Activated T-cell treated with anti-CD3 and anti-CD28 coated beads, Interleukin-2, amount 50 U/mL, for 72 hours (primary cell): Measurements from ENCODE around the gene PDF. TPM values are rescaled to one million over a fixed set of nuclear protein-coding genes. Genes with fewer than 3 reads are reported as not detected.

Experiments
- ATAC-seq, 2 donors: fragments of 150-1000 bp; cut with Tn5 transposase; replicated peaks in 1 of 2; 2 replicates each; pipeline ENCODE4 v1.10.0; 2021; ENCODE audit warnings: moderate library complexity in 2 of 2, mild to moderate bottlenecking in 1 of 2
- DNase-seq, 2 donors: peaks; one replicate each; pipeline ENCODE4 v3.0.0; 2021 to 2022; ENCODE audit warnings: mixed read lengths in 1 of 2
- H3K27ac Mint-ChIP-seq: one replicate; pipeline ENCODE4 v1.8.0; 2022; ENCODE audit warnings: mild to moderate bottlenecking, moderate library complexity, mixed read lengths
- H3K27me3 Mint-ChIP-seq: one replicate; pipeline ENCODE4 v1.8.0; 2022; ENCODE audit warnings: low read depth, mixed read lengths
- H3K36me3 Mint-ChIP-seq, 2 donors: one replicate each; pipeline ENCODE4 v1.8.0; 2022; ENCODE audit warnings: mixed read lengths in 2 of 2, mild to moderate bottlenecking in 1 of 2; ENCODE audit not compliant: insufficient read depth in 2 of 2
- H3K4me1 Mint-ChIP-seq: one replicate; pipeline ENCODE4 v1.8.0; 2022; ENCODE audit warnings: low read depth, mixed read lengths
- H3K4me3 Mint-ChIP-seq, 2 donors: one replicate each; pipeline ENCODE4 v1.8.0; 2022; ENCODE audit warnings: mild to moderate bottlenecking in 2 of 2, mixed read lengths in 2 of 2, moderate library complexity in 2 of 2
- H3K9me3 Mint-ChIP-seq, 2 donors: one replicate each; pipeline ENCODE4 v1.8.0; 2022; ENCODE audit warnings: mixed read lengths in 2 of 2
- total RNA-seq, 2 donors: library from RNA; stranded (reverse); gene quantifications; one replicate each; pipeline ENCODE4 v1.2.3, GENCODE V29; 2022

Gene PDF
- total RNA-seq, 2 donors from 2014 or later: 9.9 to 10.1 TPM

GRCh38 chr16:69319826-69320739 is 10.3 kb downstream of the PDF start:
- peaks cover 23% of the 10 kb centered on the region for H3K4me1 Mint-ChIP-seq
- DNase-seq (no peak), ATAC-seq (no peak)
- H3K4me3 Mint-ChIP-seq: no peak overlapping the region
- H3K27ac Mint-ChIP-seq: no peak overlapping the region
- peaks cover 5 to 16% of the 10 kb centered on the region in 2 donors for H3K36me3 Mint-ChIP-seq
- no peaks in the 10 kb centered on the region for H3K27me3 Mint-ChIP-seq
- H3K9me3 Mint-ChIP-seq: no peaks in the 10 kb centered on the region

GRCh38 chr16:69319381-69319780 is 11.0 kb downstream of the PDF start:
- H3K9me3 Mint-ChIP-seq: no peaks in the 10 kb centered on the region
- H3K4me3 Mint-ChIP-seq: no peak overlapping the region
- H3K36me3 Mint-ChIP-seq: peaks cover 5 to 16% of the 10 kb centered on the region in 2 donors
- no peak for ATAC-seq
- no peaks in the 10 kb centered on the region for H3K27me3 Mint-ChIP-seq
- no peak for DNase-seq
- no peak overlapping the region for H3K27ac Mint-ChIP-seq
- peaks cover 21% of the 10 kb centered on the region for H3K4me1 Mint-ChIP-seq

DNA sequence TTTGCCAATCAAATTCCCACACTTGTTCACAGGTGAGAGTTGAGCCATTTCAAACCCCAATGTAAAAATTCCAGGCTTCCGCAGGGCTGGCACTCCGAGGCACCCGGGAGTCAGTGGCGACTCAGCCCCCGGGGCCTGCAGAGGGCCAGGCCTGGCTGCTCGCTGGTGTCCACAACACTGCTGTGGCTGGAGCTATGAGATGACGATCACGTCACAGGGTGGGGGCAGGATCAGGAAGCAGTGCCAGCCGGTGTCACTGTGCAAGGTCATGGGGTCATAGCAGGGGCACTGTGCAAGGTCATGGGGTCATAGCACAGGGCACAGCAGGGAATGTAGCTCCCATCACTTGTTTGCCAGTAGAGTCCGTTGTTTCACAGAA is 11.5 kb downstream of the PDF start:
- Mint-ChIP-seq H3K9me3 (no peaks in the 10 kb centered on the region), H3K4me1 (peaks cover 18% of the 10 kb centered on the region), H3K27ac (no peak overlapping the region), H3K4me3 (no peak overlapping the region), H3K36me3 (peaks cover 5 to 20% of the 10 kb centered on the region in 2 donors), H3K27me3 (no peaks in the 10 kb centered on the region)
- DNase-seq (no peak), ATAC-seq (no peak)

DNA sequence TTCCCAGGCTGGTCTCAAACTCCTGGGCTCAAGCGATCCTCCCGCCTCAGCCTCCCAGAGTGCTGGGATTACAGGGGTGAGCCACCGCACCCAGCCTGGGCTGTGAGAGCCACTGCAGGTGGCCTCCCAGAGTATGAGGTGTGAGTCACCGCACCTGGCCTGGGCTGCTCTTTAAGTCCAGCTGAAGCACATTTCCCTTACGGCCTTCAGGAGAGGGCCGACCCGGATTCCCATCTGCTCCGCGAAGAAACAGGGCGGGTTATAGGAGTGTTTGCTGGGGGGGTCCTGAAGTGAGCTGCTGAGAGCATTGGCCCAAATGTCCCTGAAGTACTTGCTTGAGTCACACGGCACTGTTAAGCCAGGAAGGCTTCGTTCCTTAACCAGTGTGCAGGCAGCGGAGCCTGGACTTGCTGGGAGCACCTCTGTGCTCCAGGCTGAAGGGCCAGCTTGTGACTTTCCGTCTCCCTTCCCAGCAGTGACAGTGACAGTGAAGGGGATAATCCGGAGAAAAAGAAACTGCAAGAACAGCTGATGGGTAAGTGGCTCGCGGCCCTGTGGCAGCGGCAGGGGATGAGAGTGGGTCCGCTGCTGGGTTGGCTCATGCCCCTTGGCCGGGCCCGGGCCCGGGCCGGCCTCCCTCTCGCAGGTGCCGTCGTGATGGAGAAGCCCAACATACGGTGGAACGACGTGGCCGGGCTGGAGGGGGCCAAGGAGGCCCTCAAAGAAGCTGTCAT is 12.0 kb downstream of the PDF start:
- ATAC-seq: no peak
- no peak overlapping the region for H3K27ac Mint-ChIP-seq
- H3K9me3 Mint-ChIP-seq: no peaks in the 10 kb centered on the region
- H3K27me3 Mint-ChIP-seq: no peaks in the 10 kb centered on the region
- DNase-seq: no peak
- H3K36me3 Mint-ChIP-seq: peaks cover 7 to 23% of the 10 kb centered on the region in 2 donors
- peaks cover 23% of the 10 kb centered on the region for H3K4me1 Mint-ChIP-seq
- no peak overlapping the region for H3K4me3 Mint-ChIP-seq

DNA sequence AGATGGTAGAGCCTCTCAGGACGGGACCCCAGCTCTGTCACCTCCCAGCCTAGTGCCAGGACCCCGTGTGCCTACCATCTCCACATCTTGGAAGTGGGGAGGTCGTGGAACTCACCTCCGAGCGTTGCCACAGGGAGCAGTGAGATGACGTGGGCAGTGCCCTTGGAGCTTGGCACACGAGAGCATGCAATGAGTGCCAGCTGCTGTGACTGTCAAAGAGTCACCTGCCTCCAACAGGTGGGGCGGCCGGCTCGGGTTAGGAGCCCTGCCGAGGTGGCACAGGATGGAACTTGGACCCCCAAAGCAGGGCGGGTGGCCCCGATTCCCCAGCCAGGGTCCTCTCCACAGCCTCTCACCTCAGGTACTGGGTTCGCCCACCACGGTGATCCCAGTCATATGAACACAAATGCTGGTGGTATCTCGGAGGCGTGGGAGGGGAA is 13.8 kb downstream of the PDF start:
- Mint-ChIP-seq H3K9me3 (no peaks in the 10 kb centered on the region), H3K27ac (no peak overlapping the region), H3K4me3 (no peak overlapping the region), H3K36me3 (peaks cover 6 to 24% of the 10 kb centered on the region in 2 donors), H3K27me3 (no peaks in the 10 kb centered on the region), H3K4me1 (peaks cover 25% of the 10 kb centered on the region)
- DNase-seq: no peak
- ATAC-seq: no peak

DNA sequence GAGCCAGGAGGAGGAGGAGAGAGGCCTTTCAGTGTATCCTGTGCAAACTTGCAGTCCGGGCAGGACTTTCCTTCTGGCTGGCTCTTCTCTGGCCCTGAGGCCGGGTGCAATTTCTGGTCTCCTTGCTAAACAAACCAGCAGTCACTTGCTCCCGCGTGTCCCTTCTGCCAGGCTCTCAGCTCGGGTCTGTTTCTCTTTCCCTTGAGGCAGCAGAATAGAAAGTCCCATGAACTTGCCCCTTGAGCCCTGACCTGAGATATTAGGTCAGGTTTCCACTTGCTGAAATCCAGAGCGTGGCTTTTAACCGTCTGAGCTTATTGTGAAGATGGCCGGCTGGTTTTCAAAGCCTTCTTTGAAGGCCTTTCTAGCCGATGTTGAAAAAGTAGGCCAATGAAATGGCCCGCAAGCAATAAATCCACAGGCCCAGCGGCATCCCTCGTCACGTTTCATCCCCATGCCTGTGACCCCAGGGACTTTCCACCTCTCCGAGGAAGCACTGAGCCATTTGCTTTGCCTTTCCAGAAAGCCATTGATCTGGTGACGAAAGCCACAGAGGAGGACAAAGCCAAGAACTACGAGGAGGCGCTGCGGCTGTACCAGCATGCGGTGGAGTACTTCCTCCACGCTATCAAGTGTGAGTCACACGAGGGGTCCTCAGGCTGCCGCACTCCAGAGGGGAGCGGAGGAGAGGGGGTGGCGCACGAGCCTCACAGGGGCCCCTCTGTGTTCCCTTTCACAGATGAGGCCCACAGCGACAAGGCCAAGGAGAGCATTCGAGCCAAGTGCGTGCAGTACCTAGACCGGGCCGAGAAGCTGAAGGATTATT is 14.7 kb downstream of the PDF start:
- Mint-ChIP-seq H3K27ac (no peak overlapping the region), H3K27me3 (no peaks in the 10 kb centered on the region), H3K36me3 (peaks cover 5 to 20% of the 10 kb centered on the region in 2 donors), H3K4me1 (peaks cover 24% of the 10 kb centered on the region), H3K9me3 (no peaks in the 10 kb centered on the region), H3K4me3 (no peak overlapping the region)
- DNase-seq: no peak
- ATAC-seq: no peak

DNA sequence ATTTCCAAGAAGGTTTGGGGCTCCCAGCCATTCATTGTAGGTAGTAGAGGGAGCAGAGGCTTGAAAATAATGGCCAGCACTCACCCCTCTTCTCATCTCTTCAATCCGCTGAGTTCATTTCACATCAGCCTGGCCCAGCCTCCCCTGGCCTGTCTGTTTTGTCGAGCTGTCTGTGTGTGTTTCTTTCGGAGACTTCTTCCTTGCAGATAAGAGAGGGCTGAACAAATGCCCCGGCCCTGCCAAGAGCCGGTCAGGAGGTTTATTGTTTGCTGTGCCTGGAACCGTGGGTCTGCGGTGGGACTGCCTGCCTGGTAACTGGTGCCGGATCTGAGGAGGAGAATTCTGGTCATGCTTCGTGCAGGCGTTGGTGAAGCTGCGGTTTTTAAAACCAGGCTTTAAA is 15.9 kb downstream of the PDF start:
- H3K9me3 Mint-ChIP-seq: no peaks in the 10 kb centered on the region
- H3K36me3 Mint-ChIP-seq: peaks cover 3 to 19% of the 10 kb centered on the region in 2 donors

GRCh38 chr16:69313469-69313868 is 16.9 kb downstream of the PDF start:
- no peaks in the 10 kb centered on the region for H3K9me3 Mint-ChIP-seq
- H3K36me3 Mint-ChIP-seq: peaks cover 2 to 16% of the 10 kb centered on the region in 2 donors
- no peak for ATAC-seq
- H3K27ac Mint-ChIP-seq: peak overlapping the region; percentile 79
- no peaks in the 10 kb centered on the region for H3K27me3 Mint-ChIP-seq
- peak overlapping the region; percentile 71 to 74 for H3K4me3 Mint-ChIP-seq
- no peak for DNase-seq
- peaks cover 29% of the 10 kb centered on the region for H3K4me1 Mint-ChIP-seq

More for the DNA sequence above, 15.9 kb downstream of the PDF start:
- ATAC-seq (no peak), DNase-seq (no peak)
- Mint-ChIP-seq H3K4me1 (peaks cover 29% of the 10 kb centered on the region), H3K27me3 (no peaks in the 10 kb centered on the region), H3K4me3 (no peak overlapping the region), H3K27ac (no peak overlapping the region)

GRCh38 chr16:69311533-69312387 is 18.6 kb downstream of the PDF start:
- peak; percentile 61 to 69 for ATAC-seq
- peaks cover 29% of the 10 kb centered on the region for H3K4me1 Mint-ChIP-seq

DNA sequence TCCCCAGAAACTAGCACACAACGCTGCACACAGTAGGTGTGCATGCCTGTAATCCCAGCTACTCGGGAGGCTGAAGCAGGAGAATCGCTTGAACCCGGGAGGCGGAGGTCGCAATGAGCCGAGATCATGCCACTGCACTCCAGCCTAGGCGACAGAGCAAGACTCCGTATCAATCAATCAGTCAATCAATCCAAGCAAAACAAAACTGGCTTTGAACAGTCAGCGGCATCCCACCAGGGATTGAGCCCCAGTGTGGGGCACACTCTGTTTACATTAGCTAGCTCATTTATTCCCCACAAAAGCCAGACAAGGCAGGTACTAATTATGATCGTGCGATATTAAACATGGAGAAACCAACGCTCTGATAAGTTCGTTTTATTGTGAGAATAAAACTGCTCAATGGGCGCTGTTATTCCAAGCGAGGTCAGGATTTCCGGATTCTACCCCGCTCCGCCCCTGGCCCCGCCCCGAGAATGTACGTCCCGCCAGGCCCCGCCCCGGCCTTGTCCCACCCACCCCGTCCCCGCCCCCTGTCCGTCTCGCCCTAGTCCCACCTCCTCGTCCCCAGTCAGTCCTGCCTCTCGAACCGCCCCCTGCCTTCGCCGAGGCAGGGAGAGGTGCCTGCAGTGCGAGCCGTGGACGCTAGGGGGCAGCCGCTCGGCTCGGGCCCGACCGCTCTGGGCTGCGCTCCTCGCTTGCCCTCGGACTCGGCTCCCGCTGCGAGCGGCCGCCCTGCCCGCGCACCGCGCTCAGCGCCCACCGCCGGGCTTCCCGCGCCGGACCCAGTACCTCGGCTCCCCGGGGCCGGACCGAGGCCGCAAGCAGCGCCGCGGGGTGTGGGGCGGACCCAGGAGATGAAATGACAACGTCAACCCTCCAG is 19.5 kb downstream of the PDF start, which contains the start of gene VPS4A:
TSS of gene VPS4A (plus strand) at position 698 of the 880 bp plus-strand sequence. CDS start at position 860, 162 bp downstream.
- H3K4me1 Mint-ChIP-seq: peaks cover 29% of the 10 kb centered on the region
- no peaks in the 10 kb centered on the region for H3K27me3 Mint-ChIP-seq
- peak within 1 kb of the TSS; percentile 77 for H3K27ac Mint-ChIP-seq

More at GRCh38 chr16:69311533-69312387, 18.6 kb downstream of the PDF start:
- DNase-seq: peak; percentile 56 to 65
- no peaks in the 10 kb centered on the region for H3K9me3 Mint-ChIP-seq
- H3K4me3 Mint-ChIP-seq: peak overlapping the region; percentile 87 to 99
- H3K27ac Mint-ChIP-seq: peak overlapping the region; percentile 77
- H3K27me3 Mint-ChIP-seq: no peaks in the 10 kb centered on the region
- peaks cover 2 to 14% of the 10 kb centered on the region in 2 donors for H3K36me3 Mint-ChIP-seq

GRCh38 chr16:69309316-69309715 is 21.1 kb downstream of the PDF start:
- Mint-ChIP-seq H3K4me3 (no peak overlapping the region), H3K36me3 (peaks cover 2 to 11% of the 10 kb centered on the region in 2 donors), H3K27ac (no peak overlapping the region), H3K4me1 (peaks cover 24% of the 10 kb centered on the region), H3K9me3 (no peaks in the 10 kb centered on the region), H3K27me3 (no peaks in the 10 kb centered on the region)
- no peak for DNase-seq
- no peak for ATAC-seq

More for the DNA sequence above, 19.5 kb downstream of the PDF start, which contains the start of gene VPS4A:
- Mint-ChIP-seq H3K4me3 (peak within 1 kb of the TSS; percentile 89 to 99), H3K36me3 (peaks cover 2 to 12% of the 10 kb centered on the region in 2 donors), H3K9me3 (no peaks in the 10 kb centered on the region)
- ATAC-seq (peak; percentile 92 to 96), DNase-seq (peak; percentile 98 to 100)
